Adrenal gland (tissue), 12 donors: ENCODE measurements around the gene PSAP. TPM values are rescaled to one million over a fixed set of nuclear protein-coding genes. Genes with fewer than 3 reads are reported as not detected.

Experiments
- DNase-seq, 7 donors: peaks; one replicate each; pipeline ENCODE4 v3.0.0-alpha.2; 2019 to 2020
- H3K27ac ChIP-seq, 5 donors: fragments of 200-600 bp; sonication (generic) in 4 of 5; 1 replicate in 3 of 5; 2 replicates in 2 of 5; pipeline versions ENCODE4 v1.5.1 to v1.8.0; 2016 to 2020; ENCODE audit warnings: mild to moderate bottlenecking in 1 of 5
- H3K27me3 ChIP-seq: fragments of 200-600 bp; 2 replicates; pipeline ENCODE4 v1.8.0; 2021
- H3K36me3 ChIP-seq, 2 donors: fragments of 200-600 bp; replicated peaks in 1 of 2; 1 replicate in 1 of 2; 2 replicates in 1 of 2; pipeline versions ENCODE4 v1.5.1 to v1.8.0; 2018 to 2022
- H3K4me1 ChIP-seq, 2 donors: fragments of 200-600 bp; replicated peaks in 1 of 2; 1 replicate in 1 of 2; 2 replicates in 1 of 2; pipeline versions ENCODE4 v1.5.1 to v1.8.0; 2018 to 2021
- H3K4me3 ChIP-seq, 4 donors: fragments of 200-600 bp; sonication (generic) in 3 of 4; one replicate each; pipeline ENCODE4 v1.5.1; 2016 to 2018
- H3K9me3 ChIP-seq, 3 donors: fragments of 200-600 bp; sonication (generic) in 1 of 3; replicated peaks in 1 of 3; 1 replicate in 2 of 3; 2 replicates in 1 of 3; pipeline versions ENCODE4 v1.5.1 to v1.8.0; 2016 to 2021
- POLR2A ChIP-seq, 2 donors: fragments of 450-650 bp; IDR thresholded peaks; one replicate each; pipeline ENCODE4 v1.6.1; 2017; ENCODE audit warnings: antibody characterized with exemption in 2 of 2, mild to moderate bottlenecking in 2 of 2, moderate library complexity in 1 of 2
- WGBS, 4 donors: extraction: QIAGEN DNeasy Blood & Tissue Kit in 2 of 4; methylation state at CpG; one replicate each; pipeline versions ENCODE4 v1.1.5 to v1.1.7; 2013 to 2017; 5-methylcytosine and 5-hydroxymethylcytosine counted together
- intact Hi-C, 2 donors: fragments of 100-400 bp; cut with DNase I; formaldehyde crosslinking; loops; one replicate each; pipeline versions ENCODE4 v1.14.1 to v1.15.0; 2022 to 2023
- polyA plus RNA-seq, 3 donors: library from polyadenylated mRNA; stranded (reverse); fragments of 200-250 nt in 2 of 3; fragments of 350-450 nt in 1 of 3; fragmentation: Illumina TruSeq in 1 of 3; extraction: RNeasy Lipid Tissue Mini Kit (QIAGEN cat#74804) in 1 of 3; gene quantifications; one replicate each; pipeline ENCODE4 v1.2.3, GENCODE V29; 2013 to 2014
- total RNA-seq, 9 donors: library from RNA; depleted of rRNA in 4 of 9; stranded (reverse); fragments of >200 nt in 4 of 9; fragments of 120-200 nt in 1 of 9; fragmentation: NEBNext Ultra II Directional in 1 of 9; extraction: Animal tissue kit (Norgen Biotek cat#: 25700) in 1 of 9; gene quantifications; one replicate each; pipeline versions ENCODE4 v1.1.0 to v1.2.4, GENCODE V29; 2013 to 2023
- TF ChIP-seq, protein P1 (sequence below), 6 experiments: fragments of 450-650 bp in 4 of 6; fragments of 200-600 bp in 2 of 6; sonication (generic) in 1 of 6; IDR thresholded peaks; 1 replicate in 5 of 6; 2 replicates in 1 of 6; pipeline versions ENCODE4 v1.5.1 to v1.8.0; 2016 to 2021; ENCODE audit warnings: antibody characterized with exemption in 6 of 6, mild to moderate bottlenecking in 2 of 6, moderate library complexity in 1 of 6
- donor health status: healthy with polysubstance abuse.
- donor health status: Bipolar disorder and iron deficiency.
- donor health status: DM: yes; HTN: yes; CAD: no.
- donor health status: DM: no; HTN: no; CAD: no.
- donor health status: DM: no; HTN: no; CAD: no.
- donor health status: DM: yes; HTN: yes; CAD: no.

Gene PSAP
- total and polyA plus RNA-seq, 12 donors: 623 to 3,452 (median 2,140) TPM

DNA sequence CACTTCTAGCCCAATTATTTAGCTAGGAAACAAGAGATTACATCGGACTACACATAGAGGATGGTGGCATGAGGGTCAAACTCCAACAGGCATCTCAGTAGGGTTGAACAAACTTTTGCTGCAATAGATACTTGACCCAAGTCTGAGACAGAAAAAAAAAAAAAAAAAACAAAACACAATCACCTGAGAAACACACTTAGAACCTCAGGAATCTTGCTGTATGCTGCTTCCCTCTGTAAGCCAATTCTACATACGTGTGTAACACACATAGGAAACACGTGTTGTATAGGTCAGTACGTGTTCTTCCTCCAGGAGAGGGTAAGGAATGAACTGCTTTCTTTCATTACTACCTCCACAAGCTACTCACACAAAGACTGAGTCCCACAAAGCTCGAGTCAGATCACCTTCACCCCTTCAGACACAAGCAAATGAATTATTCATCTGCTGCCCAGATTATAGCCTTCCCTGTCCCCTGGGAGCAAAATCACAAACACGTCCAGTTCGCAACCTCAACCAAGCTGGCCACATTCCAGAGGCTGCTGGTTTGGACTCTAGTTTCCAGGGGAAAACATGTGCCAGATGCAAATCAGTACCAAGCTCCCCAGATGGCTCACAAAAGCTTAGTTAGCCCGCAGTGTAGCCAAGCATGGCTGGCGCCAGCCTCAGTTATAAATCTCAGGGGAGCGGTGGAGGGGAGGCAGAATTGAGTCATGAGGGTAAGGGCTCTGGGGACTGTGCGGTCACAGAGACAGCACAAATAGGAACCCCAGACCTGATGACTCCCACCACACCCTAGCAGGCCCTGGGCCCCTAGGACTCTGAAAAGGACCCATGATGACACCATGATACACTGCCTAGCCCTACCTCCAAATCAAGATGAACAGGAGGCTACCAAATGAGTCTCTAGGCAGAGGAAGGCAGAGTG lies 15.1 kb downstream of the PSAP start:
- H3K9me3 ChIP-seq: no peaks in the 10 kb centered on the region
- H3K27me3 ChIP-seq: no peaks in the 10 kb centered on the region
- peak; percentile 74 to 97 (median 92) for DNase-seq
- peaks cover 0 to 30% of the 10 kb centered on the region in 2 donors for H3K36me3 ChIP-seq
- peak overlapping the region in 4 of 5 donors; percentile 51 to 89 (median 76) for H3K27ac ChIP-seq
- H3K4me3 ChIP-seq: peak overlapping the region in 1 of 4 donors; percentile 3
- H3K4me1 ChIP-seq: peaks cover 57 to 85% of the 10 kb centered on the region in 2 donors
- TF ChIP-seq POLR2A (IDR thresholded peaks at IDR 0.05): peak in 1 of 2 donors; percentile 48
- TF ChIP-seq, protein P1, sequence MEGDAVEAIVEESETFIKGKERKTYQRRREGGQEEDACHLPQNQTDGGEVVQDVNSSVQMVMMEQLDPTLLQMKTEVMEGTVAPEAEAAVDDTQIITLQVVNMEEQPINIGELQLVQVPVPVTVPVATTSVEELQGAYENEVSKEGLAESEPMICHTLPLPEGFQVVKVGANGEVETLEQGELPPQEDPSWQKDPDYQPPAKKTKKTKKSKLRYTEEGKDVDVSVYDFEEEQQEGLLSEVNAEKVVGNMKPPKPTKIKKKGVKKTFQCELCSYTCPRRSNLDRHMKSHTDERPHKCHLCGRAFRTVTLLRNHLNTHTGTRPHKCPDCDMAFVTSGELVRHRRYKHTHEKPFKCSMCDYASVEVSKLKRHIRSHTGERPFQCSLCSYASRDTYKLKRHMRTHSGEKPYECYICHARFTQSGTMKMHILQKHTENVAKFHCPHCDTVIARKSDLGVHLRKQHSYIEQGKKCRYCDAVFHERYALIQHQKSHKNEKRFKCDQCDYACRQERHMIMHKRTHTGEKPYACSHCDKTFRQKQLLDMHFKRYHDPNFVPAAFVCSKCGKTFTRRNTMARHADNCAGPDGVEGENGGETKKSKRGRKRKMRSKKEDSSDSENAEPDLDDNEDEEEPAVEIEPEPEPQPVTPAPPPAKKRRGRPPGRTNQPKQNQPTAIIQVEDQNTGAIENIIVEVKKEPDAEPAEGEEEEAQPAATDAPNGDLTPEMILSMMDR (IDR thresholded peaks at IDR 0.05): no peak
- intact Hi-C loops: no loop called here
- 25 to 32% (median 28%) methylated on average over 9 to 11 of the region's 11 CpGs for WGBS, 4 donors

DNA sequence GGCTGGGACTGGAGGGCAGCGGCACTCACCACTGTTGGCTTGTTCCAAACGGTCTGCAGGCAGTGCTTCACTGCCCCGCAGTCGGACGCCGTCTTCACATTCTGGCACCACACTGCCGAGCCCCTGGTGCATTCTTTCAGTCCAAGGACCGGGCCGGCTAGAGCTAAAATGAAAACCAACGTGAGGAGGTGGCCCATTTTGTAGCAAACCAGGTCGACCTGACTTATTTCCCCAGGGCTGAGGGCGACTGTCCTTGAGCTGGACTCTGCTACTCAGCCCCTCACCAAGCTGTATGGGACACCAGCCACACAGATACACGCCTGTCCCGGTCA lies 16.7 kb downstream of the PSAP start:
- H3K27ac ChIP-seq: peak overlapping the region in 1 of 5 donors; percentile 35
- H3K4me1 ChIP-seq: peaks cover 43 to 68% of the 10 kb centered on the region in 2 donors
- peaks cover 0 to 46% of the 10 kb centered on the region in 2 donors for H3K36me3 ChIP-seq
- no peaks in the 10 kb centered on the region for H3K9me3 ChIP-seq
- intact Hi-C loops: no loop called here
- 81 to 85% (median 82%) methylated on average over 12 to 14 of the region's 14 CpGs for WGBS, 4 donors
- DNase-seq: no peak
- H3K27me3 ChIP-seq: no peaks in the 10 kb centered on the region
- no peak for TF ChIP-seq POLR2A (IDR thresholded peaks at IDR 0.05)
- TF ChIP-seq, protein P1 (IDR thresholded peaks at IDR 0.05): no peak
- H3K4me3 ChIP-seq: no peak overlapping the region

DNA sequence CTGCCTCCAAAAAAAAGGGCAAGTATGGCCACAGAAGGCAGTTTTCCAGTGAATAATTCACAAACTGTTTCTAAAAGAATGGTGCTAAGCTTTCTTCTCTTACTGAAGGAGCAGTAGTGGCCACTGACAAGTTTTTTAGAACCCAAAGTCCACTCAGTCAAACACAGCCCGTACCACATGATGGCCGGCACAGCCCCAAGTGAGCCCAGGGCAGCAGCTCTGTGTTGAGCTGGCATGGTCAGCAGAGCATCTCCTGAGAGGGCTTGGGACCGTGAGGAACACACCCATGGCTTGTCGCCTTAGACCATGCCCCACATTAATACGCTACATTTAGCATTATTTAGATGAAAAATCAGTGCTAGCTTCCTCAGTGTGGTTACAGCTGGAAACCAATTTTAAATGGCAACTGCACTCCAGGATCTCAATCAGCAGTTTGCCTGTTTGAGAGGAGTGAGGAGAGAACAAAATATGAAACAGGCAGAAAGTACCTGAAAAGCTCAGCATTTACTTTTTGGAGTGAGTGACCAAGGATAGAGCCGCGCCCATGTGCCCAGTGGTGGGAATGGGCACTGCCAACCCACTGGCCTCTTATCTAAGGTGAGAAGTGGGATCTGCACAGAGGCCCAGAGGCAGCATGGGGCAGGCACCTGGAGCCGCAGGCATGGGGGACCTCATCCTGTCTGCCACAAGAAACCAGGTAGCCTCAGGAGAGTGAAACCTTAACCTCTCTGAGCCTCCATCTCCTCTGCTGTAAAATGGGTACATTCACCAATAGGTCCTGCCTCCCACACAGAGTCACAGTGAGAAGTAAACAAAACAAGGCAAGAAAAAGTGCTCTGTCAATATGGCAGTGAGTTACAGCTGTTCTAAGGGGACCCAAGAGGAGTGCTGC lies 17.4 kb downstream of the PSAP start:
- H3K9me3 ChIP-seq: no peaks in the 10 kb centered on the region
- peaks cover 37 to 62% of the 10 kb centered on the region in 2 donors for H3K4me1 ChIP-seq
- no peaks in the 10 kb centered on the region for H3K27me3 ChIP-seq
- intact Hi-C loops: no loop called here
- DNase-seq: no peak
- TF ChIP-seq, protein P1 (IDR thresholded peaks at IDR 0.05): no peak
- TF ChIP-seq POLR2A (IDR thresholded peaks at IDR 0.05): no peak
- H3K36me3 ChIP-seq: peaks cover 0 to 52% of the 10 kb centered on the region in 2 donors
- peak overlapping the region in 2 of 5 donors; percentile 18 to 35 for H3K27ac ChIP-seq
- no peak overlapping the region for H3K4me3 ChIP-seq
- 92 to 95% (median 94%) methylated on average over 8 of the region's 8 CpGs for WGBS, 4 donors

DNA sequence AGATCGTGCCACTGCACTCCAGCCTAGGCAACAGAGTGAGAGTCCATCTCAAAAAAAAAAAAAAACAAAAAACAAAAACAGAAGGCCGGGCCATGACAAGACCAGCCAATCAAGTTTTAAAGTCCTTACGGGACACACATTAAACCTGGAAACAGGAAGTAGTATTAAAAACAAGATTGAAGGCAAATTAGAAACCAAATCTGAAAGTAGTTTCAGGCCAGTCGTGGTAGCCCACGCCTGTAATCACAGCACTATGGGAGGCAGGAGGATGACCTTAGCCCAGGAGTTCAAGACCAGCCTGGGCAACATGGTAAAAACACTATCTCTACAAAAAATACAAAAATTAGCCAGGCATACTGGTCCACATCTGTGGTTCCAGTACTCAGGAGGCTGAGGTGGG lies 18.1 kb downstream of the PSAP start:
- 77 to 89% (median 80%) methylated on average over 4 to 5 of the region's 5 CpGs for WGBS, 4 donors
- intact Hi-C loops: no loop called here
- no peaks in the 10 kb centered on the region for H3K27me3 ChIP-seq
- TF ChIP-seq, protein P1 (IDR thresholded peaks at IDR 0.05): no peak
- TF ChIP-seq POLR2A (IDR thresholded peaks at IDR 0.05): no peak
- no peak for DNase-seq
- H3K4me3 ChIP-seq: no peak overlapping the region
- H3K9me3 ChIP-seq: no peaks in the 10 kb centered on the region
- H3K4me1 ChIP-seq: peaks cover 30 to 55% of the 10 kb centered on the region in 2 donors
- H3K36me3 ChIP-seq: peaks cover 0 to 59% of the 10 kb centered on the region in 2 donors
- peak overlapping the region in 1 of 5 donors; percentile 18 for H3K27ac ChIP-seq
